A549 (cell line): ENCODE measurements around the gene MYO6.

Experiments
- CEBPB ChIP-seq, 2 experiments: fragments of >200 bp in 1 of 2; sonication (Bioruptor Twin) in 1 of 2; formaldehyde crosslinking in 1 of 2; IDR thresholded peaks; 2 replicates each; pipeline ENCODE4 v1.6.1; 2012 to 2016
- CHD2 ChIP-seq: fragments of 150-350 bp; IDR thresholded peaks from 2 replicates; pipeline ENCODE4 v1.6.1; 2014; ENCODE audit warnings: low read length; ENCODE audit not compliant: partially characterized antibody
- CTCF ChIP-seq: fragments of >200 bp; sonication (Bioruptor Twin); formaldehyde crosslinking; IDR thresholded peaks from 3 replicates; pipeline ENCODE4 v1.5.1; 2016
- FOSL2 ChIP-seq, 2 experiments: fragments of 450-650 bp in 1 of 2; fragments of >200 bp in 1 of 2; sonication (Bioruptor Twin) in 1 of 2; formaldehyde crosslinking; IDR thresholded peaks; 2 replicates each; pipeline versions ENCODE4 v1.5.0 to v1.6.1; 2016 to 2020; ENCODE audit warnings: mild to moderate bottlenecking in 1 of 2, moderate library complexity in 1 of 2
- HOXA7 ChIP-seq: fragments of 250-450 bp; sonication (Bioruptor Pico); IDR thresholded peaks from 2 replicates; pipeline ENCODE4 v1.5.0; 2020; ENCODE audit warnings: mild to moderate bottlenecking, moderate library complexity
- JUNB ChIP-seq: fragments of >200 bp; sonication (Bioruptor Twin); formaldehyde crosslinking; IDR thresholded peaks from 2 replicates; pipeline ENCODE4 v1.6.1; 2016
- POLR2A ChIP-seq: IDR thresholded peaks from 2 replicates; pipeline ENCODE4 v1.6.1; 2012; ENCODE audit warnings: mild to moderate bottlenecking, low read length
- POLR2AphosphoS2 ChIP-seq: conservative IDR thresholded peaks from 2 replicates; pipeline ENCODE4 v1.6.1; 2012; ENCODE audit warnings: low read length, improper control_type of control experiment, inconsistent platforms
- SMC3 ChIP-seq: fragments of >200 bp; sonication (Bioruptor Twin); formaldehyde crosslinking; IDR thresholded peaks from 3 replicates; pipeline ENCODE4 v1.6.1; 2018; ENCODE audit warnings: inconsistent platforms
- SREBF2 ChIP-seq: fragments of 450-650 bp; IDR thresholded peaks from 2 replicates; pipeline ENCODE4 v1.6.1; 2014; ENCODE audit warnings: mild to moderate bottlenecking, moderate library complexity
- ZNF302 ChIP-seq: fragments of 250-450 bp; sonication (Bioruptor Pico); IDR thresholded peaks from 2 replicates; pipeline ENCODE4 v1.9.0; 2021; ENCODE audit warnings: inconsistent platforms, mild to moderate bottlenecking, moderate library complexity

DNA sequence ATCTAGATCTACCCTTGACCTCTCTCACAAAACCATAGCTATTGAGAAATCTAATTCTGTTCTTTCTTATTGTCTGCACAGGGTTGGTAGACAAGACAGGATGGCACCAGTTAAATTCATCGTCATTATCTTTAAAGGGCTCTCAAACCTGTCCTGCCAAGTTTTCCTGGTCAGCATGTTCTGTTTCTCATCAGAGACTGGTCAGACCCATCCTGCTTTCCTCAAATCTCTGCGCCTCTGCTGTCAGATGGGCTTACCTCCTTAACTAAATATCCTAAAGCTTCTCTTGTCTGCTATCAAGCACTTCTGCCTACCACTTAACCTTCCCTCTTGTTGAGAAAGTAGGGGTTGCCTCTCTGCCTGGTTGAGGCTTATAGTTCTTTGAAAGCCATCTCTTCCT, 125.2 kb downstream of the MYO6 start:
- TF ChIP-seq POLR2A (no peak), FOSL2 (IDR thresholded peaks at IDR 0.05) (no peak), FOSL2 (CRISPR knock-in tag; IDR thresholded peaks at IDR 0.05) (no peak), CTCF (no peak), CHD2 (no peak), CEBPB (IDR thresholded peaks at IDR 0.05) (no peak), SMC3 (no peak), POLR2AphosphoS2 (no peak), ZNF302 (no peak), SREBF2 (no peak), JUNB (no peak), HOXA7 (CRISPR knock-in tag) (no peak)
